ENCODE measurements around the gene SRSF10.

- no peak for TF ChIP-seq POLR2A (IDR thresholded peaks at IDR 0.05)
- TF ChIP-seq CTCF (IDR thresholded peaks at IDR 0.05) = no peak
Measured at GRCh38 chr1:23979387-23979880, 693 bp downstream of the SRSF10 start.
